ENCODE data around the gene ITPKB. TPM values are rescaled to one million over a fixed set of nuclear protein-coding genes. Genes with fewer than 3 reads are reported as not detected.

The ITPKB gene
- total and polyA plus RNA-seq, 2 experiments from 2014 or later, result 0.31 to 5.2 TPM

GRCh38 chr1:226776975-226777374, 37.9 kb upstream of the ITPKB start (continued):
- TF ChIP-seq REST (IDR thresholded peaks at IDR 0.05; ENCODE audit: unreplicated experiment), result no peak
- no peak for TF ChIP-seq EZH2phosphoT487 (IDR thresholded peaks at IDR 0.05; ENCODE audit: unreplicated experiment)
- no peak for TF ChIP-seq ZNF331 (CRISPR knock-in tag; IDR thresholded peaks at IDR 0.05; ENCODE audit: low read depth)

- Histone ChIP-seq H3K27me3 (ENCODE audit: insufficient read depth) (no peaks in the 10 kb centered on the region), H4K20me1 (replicated peaks; ENCODE audit: insufficient read depth) (no peaks in the 10 kb centered on the region), H3K79me2 (replicated peaks; ENCODE audit: insufficient read depth) (no peaks in the 10 kb centered on the region), H3K27ac (ENCODE audit: low read depth) (no peak overlapping the region), H3K4me1 (ENCODE audit: insufficient read depth) (no peaks in the 10 kb centered on the region), H3K36me3 (ENCODE audit: insufficient read depth) (no peaks in the 10 kb centered on the region), H3K4me2 (no peak overlapping the region), H3K4me3 (no peak overlapping the region), H3F3A (replicated peaks; ENCODE audit: low read depth) (no peaks in the 10 kb centered on the region), H3K9me2 (ENCODE audit: insufficient read depth) (no peaks in the 10 kb centered on the region), H2AFZ (no peak overlapping the region)
- Mint-ChIP-seq H3K4me1 (no peaks in the 10 kb centered on the region), H3K27me3 (ENCODE audit: insufficient read depth, low read depth, poor library complexity) (peaks cover 5% of the 10 kb centered on the region), H3K27ac (no peak overlapping the region), H3K36me3 (ENCODE audit: low read depth) (no peaks in the 10 kb centered on the region), H3K4me3 (no peak overlapping the region), H3K9me3 (no peaks in the 10 kb centered on the region; the same call in 2 of the 3 replicates)
- ATAC-seq, result no peak
- no peak for DNase-seq (ENCODE audit: low spot score)
- no peak for TF ChIP-seq ZNF462 (CRISPR knock-in tag; IDR thresholded peaks at IDR 0.05)
- no peak for TF ChIP-seq EZH2 (IDR thresholded peaks at IDR 0.05; ENCODE audit: low read depth, unreplicated experiment)
- TF ChIP-seq ZNF114 (CRISPR knock-in tag; IDR thresholded peaks at IDR 0.05), result no peak
- no peak for TF ChIP-seq JUNB (IDR thresholded peaks at IDR 0.05; ENCODE audit: unreplicated experiment)
- TF ChIP-seq EZH2phosphoT487 (IDR thresholded peaks at IDR 0.05; ENCODE audit: unreplicated experiment), result no peak
- TF ChIP-seq STAT1 (IDR thresholded peaks at IDR 0.05; ENCODE audit: unreplicated experiment), result no peak
- TF ChIP-seq POLR2AphosphoS5 (IDR thresholded peaks at IDR 0.05; ENCODE audit: low read depth), result no peak
- no peak for TF ChIP-seq CTCF (conservative IDR thresholded peaks at IDR 0.05; ENCODE audit: low read depth in 2 of 2)
- no peak for TF ChIP-seq ETS1 (IDR thresholded peaks at IDR 0.05)
- TF ChIP-seq CREB1 (CRISPR knock-in tag; IDR thresholded peaks at IDR 0.05; ENCODE audit: low read depth), result no peak
- TF ChIP-seq NANOG (IDR thresholded peaks at IDR 0.05; ENCODE audit: borderline replicate concordance), result no peak
- no peak for TF ChIP-seq ZNF331 (CRISPR knock-in tag; IDR thresholded peaks at IDR 0.05; ENCODE audit: low read depth)
Measured at GRCh38 chr1:226776066-226776465, 37.0 kb upstream of the ITPKB start.

Data from GM23338 (cell line).